Measurements from ENCODE around the gene KCNG2. TPM values are rescaled to one million over a fixed set of nuclear protein-coding genes. Genes with fewer than 3 reads are reported as not detected.

KCNG2 gene
- total and polyA plus RNA-seq, 10 of the 15 experiments (the other 5 are each of a cell fraction or from before 2014, with no cell fraction given), result 0.20 to 0.23 TPM; not detected in 8

DNA sequence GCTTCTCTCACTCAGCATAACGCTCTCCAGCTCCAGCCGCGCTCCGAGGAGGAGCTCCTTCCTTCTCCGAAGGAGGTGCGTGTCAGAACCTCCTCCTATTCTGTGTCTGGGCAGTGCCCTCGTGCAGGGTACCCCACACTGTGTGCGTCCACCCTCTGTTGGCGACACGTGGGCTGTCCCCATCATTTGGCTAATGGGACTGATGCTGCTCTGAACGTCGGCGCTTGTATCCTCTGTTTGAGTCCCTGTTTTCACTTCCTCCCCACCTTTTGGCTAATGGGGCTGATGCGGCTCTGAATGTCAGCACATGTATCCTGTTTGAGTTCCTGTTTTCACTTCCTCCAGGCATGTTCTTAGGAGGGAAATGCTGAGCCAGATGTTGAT lies 22.2 kb downstream of the KCNG2 start:
- 36% methylated on average over 14 of the region's 14 CpGs for WGBS (ENCODE audit: insufficient coverage, insufficient replicate concordance, low lambda C conversion rate, missing lambda C conversion rate)
- Histone ChIP-seq H3K79me2 (ENCODE audit: control insufficient read depth, insufficient read depth, low read length) (no peaks in the 10 kb centered on the region), H2AFZ (ENCODE audit: control insufficient read depth, low read depth, low read length) (no peak overlapping the region), H3K27me3 (replicated peaks in 1 of 2; ENCODE audit: control insufficient read depth in 2 of 2, insufficient read depth in 2 of 2, low read length in 1 of 2) (no peaks in the 10 kb centered on the region), H3K9me3 (replicated peaks; ENCODE audit: control insufficient read depth, insufficient read depth, low read length) (no peaks in the 10 kb centered on the region; the same call in 2 of the 3 replicates), H3K9ac (ENCODE audit: control insufficient read depth, insufficient read depth, low read length) (no peak overlapping the region), H3K4me1 (ENCODE audit: control insufficient read depth, insufficient read depth, low read length) (peaks cover 4% of the 10 kb centered on the region), H3K27ac (ENCODE audit: control insufficient read depth, insufficient read depth) (no peak overlapping the region), H3K4me3 (no peak overlapping the region), H3K36me3 (ENCODE audit: control insufficient read depth in 2 of 2, insufficient read depth in 2 of 2, low read length in 1 of 2) (no peaks in the 10 kb centered on the region), H4K20me1 (ENCODE audit: control insufficient read depth, insufficient read depth) (no peaks in the 10 kb centered on the region), H3K4me2 (ENCODE audit: control insufficient read depth, insufficient read depth) (peak overlapping the region; percentile 15; the same call in 1 of the 2 replicates)
- ChIA-PET POLR2A (no interaction called here), SMC1A (ENCODE audit: uncharacterized antibody, unreplicated experiment) (no interaction called here), RAD21 (ENCODE audit: unreplicated experiment) (no interaction called here), CTCF (no interaction called here)
- no TSS peak for BruUV-seq (replicated peaks)
- FAIRE-seq, result peak; percentile 92
- peak; percentile 46 for DNase-seq (ENCODE audit: low read depth, low spot score)
- ATAC-seq, result peak; percentile 91
- intact Hi-C loops (cut with micrococcal nuclease; ENCODE audit: unreplicated experiment) (no loop called here), in situ Hi-C loops (cut with MboI) (no loop called here)
- no peak for TF ChIP-seq CHD1 (IDR thresholded peaks at IDR 0.05; ENCODE audit: low read depth, low read length)
- TF ChIP-seq IRF4 (IDR thresholded peaks at IDR 0.05; ENCODE audit: low read depth, low read length), result 0 out of 2 replicates have a peak, but pooled peaks have one; percentile 14
- no peak for TF ChIP-seq NBN (IDR thresholded peaks at IDR 0.05)
- TF ChIP-seq RFX5 (IDR thresholded peaks at IDR 0.05; ENCODE audit: low read depth, low read length), result no peak
- TF ChIP-seq ATF7 (IDR thresholded peaks at IDR 0.05; ENCODE audit: low read depth), result no peak
- TF ChIP-seq RUNX3 (IDR thresholded peaks at IDR 0.05; ENCODE audit: low read length), result peak; percentile 22; the same call in 1 of the 2 replicates
- TF ChIP-seq MEF2A (IDR thresholded peaks at IDR 0.05; ENCODE audit: insufficient read depth, low read depth, low read length), result no peak
- peak in 1 of 2 experiments; percentile 87; a peak in 2 of 4 replicates for TF ChIP-seq ETV6 (conservative IDR thresholded peaks at IDR 0.05 in 1 of 2, IDR thresholded peaks at IDR 0.05 in 1 of 2; ENCODE audit: borderline replicate concordance in 1 of 2, low read depth in 1 of 2)
- peak; percentile 35 to 48; a peak in 2 of 4 replicates for TF ChIP-seq BHLHE40 (IDR thresholded peaks at IDR 0.05; ENCODE audit: borderline replicate concordance in 1 of 2, low read depth in 2 of 2, low read length in 1 of 2)
- 0 out of 2 replicates have a peak, but pooled peaks have one; percentile 11 for TF ChIP-seq MTA2 (IDR thresholded peaks at IDR 0.05; ENCODE audit: low read depth)
- TF ChIP-seq ZNF274 (IDR thresholded peaks at IDR 0.05; ENCODE audit: insufficient read depth, insufficient read length), result no peak
- TF ChIP-seq IKZF1 (conservative IDR thresholded peaks at IDR 0.05), result peak; percentile 42
- TF ChIP-seq BCL11A (IDR thresholded peaks at IDR 0.05; ENCODE audit: low read depth, low read length), result peak; percentile 52; the same call in 1 of the 2 replicates
- TF ChIP-seq DPF2 (IDR thresholded peaks at IDR 0.05), result no peak
- peak; percentile 50; the same call in 1 of the 2 replicates for TF ChIP-seq EED (IDR thresholded peaks at IDR 0.05; ENCODE audit: low read depth)
- no peak for TF ChIP-seq ZSCAN29 (IDR thresholded peaks at IDR 0.05)
- TF ChIP-seq TCF3 (IDR thresholded peaks at IDR 0.05; ENCODE audit: borderline replicate concordance, insufficient read depth, low read depth, low read length), result 0 out of 2 replicates have a peak, but pooled peaks have one; percentile 7
- TF ChIP-seq CBX5 (IDR thresholded peaks at IDR 0.05; ENCODE audit: low read depth), result 0 out of 2 replicates have a peak, but pooled peaks have one; percentile 26
- TF ChIP-seq SPI1 (IDR thresholded peaks at IDR 0.05; ENCODE audit: borderline replicate concordance, insufficient read depth, low read depth, low read length), result peak; percentile 97

All from GM12878 (cell line).